Endothelial cell of umbilical vein (primary cell): ENCODE measurements around the gene NFATC3.

Experiments
- CTCF ChIP-seq, 2 donors: IDR thresholded peaks; 1 replicate in 1 of 2; 2 replicates in 1 of 2; pipeline ENCODE4 v1.5.1; 2011; ENCODE audit warnings: low read length in 2 of 2, mild to moderate bottlenecking in 2 of 2, moderate library complexity in 2 of 2, control low read depth in 1 of 2, inconsistent platforms in 1 of 2, low read depth in 1 of 2; ENCODE audit not compliant: insufficient read depth in 1 of 2; ENCODE audit errors: extremely low read depth in 1 of 2
- EZH2 ChIP-seq: IDR thresholded peaks from 2 replicates; pipeline ENCODE4 v1.6.1; 2012; ENCODE audit warnings: borderline replicate concordance, low read depth, mild to moderate bottlenecking, moderate library complexity, low read length, inconsistent platforms; ENCODE audit not compliant: severe bottlenecking
- FOS ChIP-seq: IDR thresholded peaks from 2 replicates; pipeline ENCODE4 v1.6.1; 2011; ENCODE audit warnings: mild to moderate bottlenecking, low read length, moderate library complexity, borderline replicate concordance; ENCODE audit not compliant: insufficient read depth
- GATA2 ChIP-seq: IDR thresholded peaks from 2 replicates; pipeline ENCODE4 v1.7.0; 2011; ENCODE audit warnings: low read depth, mild to moderate bottlenecking, moderate library complexity, mixed read lengths, low read length; ENCODE audit not compliant: insufficient read length, insufficient read depth
- MAX ChIP-seq: IDR thresholded peaks from 2 replicates; pipeline ENCODE4 v1.6.1; 2011; ENCODE audit not compliant: insufficient read depth, insufficient read length
- MYC ChIP-seq: IDR thresholded peaks from one replicate; pipeline ENCODE4 v1.6.1; 2011; ENCODE audit warnings: mild to moderate bottlenecking, low read depth, low read length
- POLR2A ChIP-seq: IDR thresholded peaks from 2 replicates; pipeline ENCODE4 v1.6.1; 2012; ENCODE audit warnings: low read depth, mild to moderate bottlenecking, control low read depth, low read length
- POLR2AphosphoS5 ChIP-seq: IDR thresholded peaks from 2 replicates; pipeline ENCODE4 v1.6.1; 2012; ENCODE audit warnings: low read depth, mild to moderate bottlenecking, control low read depth, low read length, moderate library complexity; ENCODE audit not compliant: insufficient read depth

GRCh38 chr16:68062910-68063393 lies 22.2 kb upstream of the NFATC3 start:
- TF ChIP-seq CTCF (IDR thresholded peaks at IDR 0.05; ENCODE audit: extremely low read depth in 1 of 2, insufficient read depth in 1 of 2, low read depth in 1 of 2, low read length in 2 of 2) = no peak
- TF ChIP-seq POLR2A = no peak
- no peak for TF ChIP-seq MYC
- no peak for TF ChIP-seq POLR2AphosphoS5
- TF ChIP-seq EZH2 = no peak
- no peak for TF ChIP-seq MAX
- TF ChIP-seq FOS = no peak
- TF ChIP-seq GATA2 = no peak
